Skeletal muscle tissue (tissue), 1 donor: ENCODE data around the gene ZBTB38. TPM values are rescaled to one million over a fixed set of nuclear protein-coding genes. Genes with fewer than 3 reads are reported as not detected.

Source experiments
- total RNA-seq: library from RNA; depleted of rRNA; stranded (reverse); fragments of >200 nt; gene quantifications from one replicate; pipeline ENCODE4 v1.2.3, GENCODE V29; 2014

Gene ZBTB38
- total RNA-seq, 1 donor from 2014 or later: 29.7 TPM

Other genes starting within 250 kb of the ZBTB38 start
- gene PXYLP1, start 136.7 kb upstream of the ZBTB38 start, total RNA-seq: 17.2 TPM
- 9.9 TPM for gene RASA2, start 118.5 kb downstream of the ZBTB38 start, total RNA-seq